CD14-positive monocyte (primary cell): Measurements from ENCODE around the gene ZMYND10. TPM values are rescaled to one million over a fixed set of nuclear protein-coding genes. Genes with fewer than 3 reads are reported as not detected.

Experiments
- DNase-seq, 3 donors: peaks; one replicate each; pipeline ENCODE4 v3.0.0-alpha.2; 2011 to 2022
- H2AFZ ChIP-seq: 2 replicates; pipeline ENCODE4 v1.6.0; 2012; ENCODE audit warnings: mild to moderate bottlenecking, low read depth, low read length, inconsistent platforms; ENCODE audit not compliant: insufficient read depth, poor library complexity, severe bottlenecking
- H3K27ac ChIP-seq, 2 donors: 1 replicate in 1 of 2; 2 replicates in 1 of 2; pipeline ENCODE4 v1.5.1; 2012 to 2013; ENCODE audit warnings: low read length in 2 of 2, control low read depth in 1 of 2, inconsistent platforms in 1 of 2, low read depth in 1 of 2, mild to moderate bottlenecking in 1 of 2
- H3K27me3 ChIP-seq, 2 donors: one replicate each; pipeline versions ENCODE4 v1.6.0 to v1.6.1; 2011 to 2013; ENCODE audit warnings: low read length in 2 of 2; ENCODE audit not compliant: control insufficient read depth in 2 of 2, insufficient read depth in 2 of 2
- H3K36me3 ChIP-seq, 2 donors: replicated peaks in 1 of 2; 1 replicate in 1 of 2; 2 replicates in 1 of 2; pipeline versions ENCODE4 v1.5.1 to v1.6.1; 2012 to 2013; ENCODE audit warnings: low read length in 2 of 2, control low read depth in 1 of 2, inconsistent platforms in 1 of 2, mild to moderate bottlenecking in 1 of 2; ENCODE audit not compliant: insufficient read depth in 2 of 2, control insufficient read depth in 1 of 2
- H3K4me1 ChIP-seq, 2 donors: 1 replicate in 1 of 2; 2 replicates in 1 of 2; pipeline versions ENCODE4 v1.5.1 to v1.6.1; 2012 to 2013; ENCODE audit warnings: low read length in 2 of 2, control low read depth in 1 of 2, inconsistent platforms in 1 of 2, mild to moderate bottlenecking in 1 of 2, moderate library complexity in 1 of 2; ENCODE audit not compliant: insufficient read depth in 2 of 2, control insufficient read depth in 1 of 2
- H3K4me2 ChIP-seq: replicated peaks from 2 replicates; pipeline ENCODE3; 2012; ENCODE audit warnings: low read length, moderate library complexity, mild to moderate bottlenecking; ENCODE audit not compliant: poor library complexity, severe bottlenecking; ENCODE audit errors: extremely low read depth
- H3K4me3 ChIP-seq, 3 experiments: fragments of 200-600 bp in 1 of 3; sonication (generic) in 1 of 3; replicated peaks in 1 of 3; 1 replicate in 2 of 3; 2 replicates in 1 of 3; pipeline ENCODE4 v1.5.1; 2011 to 2013; ENCODE audit warnings: low read length in 3 of 3, mild to moderate bottlenecking in 3 of 3, control low read depth in 2 of 3, low read depth in 2 of 3, inconsistent platforms in 1 of 3, moderate library complexity in 1 of 3
- H3K79me2 ChIP-seq: 2 replicates; pipeline ENCODE4 v1.6.0; 2012; ENCODE audit warnings: mild to moderate bottlenecking, control low read depth, inconsistent platforms, low read length, moderate library complexity; ENCODE audit not compliant: insufficient read depth
- H3K9ac ChIP-seq: 2 replicates; pipeline ENCODE4 v1.6.0; 2017; ENCODE audit warnings: low read length, mild to moderate bottlenecking; ENCODE audit not compliant: insufficient read depth, poor library complexity, severe bottlenecking
- H3K9me3 ChIP-seq, 2 donors: replicated peaks in 1 of 2; 1 replicate in 1 of 2; 2 replicates in 1 of 2; pipeline versions ENCODE4 v1.5.1 to v1.6.1; 2012 to 2013; ENCODE audit warnings: low read length in 2 of 2, control low read depth in 1 of 2; ENCODE audit not compliant: control insufficient read depth in 1 of 2, insufficient read depth in 1 of 2
- H4K20me1 ChIP-seq: 2 replicates; pipeline ENCODE4 v1.6.0; 2012; ENCODE audit warnings: mild to moderate bottlenecking, low read length, control low read depth, moderate library complexity; ENCODE audit not compliant: insufficient read depth
- H3K27ac Mint-ChIP-seq, 7 donors: one replicate each; pipeline ENCODE4 v1.8.0; 2020; ENCODE audit warnings: mild to moderate bottlenecking in 7 of 7, mixed read lengths in 7 of 7, moderate library complexity in 6 of 7, inconsistent platforms in 2 of 7
- H3K27me3 Mint-ChIP-seq, 3 donors: one replicate each; pipeline ENCODE4 v1.8.0; 2021 to 2022; ENCODE audit warnings: low read depth in 3 of 3, mild to moderate bottlenecking in 3 of 3, mixed read lengths in 3 of 3, moderate library complexity in 3 of 3, inconsistent platforms in 1 of 3
- H3K36me3 Mint-ChIP-seq, 2 donors: one replicate each; pipeline ENCODE4 v1.8.0; 2020; ENCODE audit warnings: mixed read lengths in 2 of 2, inconsistent platforms in 1 of 2, mild to moderate bottlenecking in 1 of 2
- H3K4me1 Mint-ChIP-seq: one replicate; pipeline ENCODE4 v1.8.0; 2020; ENCODE audit warnings: mild to moderate bottlenecking, mixed read lengths
- H3K4me3 Mint-ChIP-seq, 2 donors: one replicate each; pipeline ENCODE4 v1.8.0; 2020; ENCODE audit warnings: mild to moderate bottlenecking in 2 of 2, mixed read lengths in 2 of 2, moderate library complexity in 1 of 2
- H3K9me3 Mint-ChIP-seq, 7 donors: one replicate each; pipeline ENCODE4 v1.8.0; 2020 to 2022; ENCODE audit warnings: mixed read lengths in 7 of 7, mild to moderate bottlenecking in 6 of 7, moderate library complexity in 6 of 7, inconsistent platforms in 2 of 7
- WGBS: methylation state at CpG from one replicate; pipeline ENCODE4 v1.1.5; 2013; ENCODE audit warnings: missing lambda C conversion rate; ENCODE audit not compliant: insufficient coverage; 5-methylcytosine and 5-hydroxymethylcytosine counted together
- intact Hi-C, 2 donors: fragments of 100-400 bp; cut with micrococcal nuclease; formaldehyde crosslinking; loops; one replicate each; pipeline versions ENCODE4 v1.15.0 to v1.15.1; 2023
- polyA plus RNA-seq, 3 donors: library from polyadenylated mRNA; depleted of rRNA in 1 of 3; unstranded in 2 of 3; stranded (reverse) in 1 of 3; fragments of 300-500 nt in 2 of 3; fragments of >200 nt in 1 of 3; fragmentation: Illumina TruSeq in 2 of 3; gene quantifications; 1 replicate in 2 of 3; 2 replicates in 1 of 3; pipeline ENCODE4 v1.2.3, GENCODE V29; 2012 to 2021
- TF ChIP-seq, protein P1 (sequence below): fragments of 200-600 bp; IDR thresholded peaks from one replicate; pipeline ENCODE4 v1.8.0; 2022; ENCODE audit warnings: antibody characterized with exemption, mild to moderate bottlenecking

The ZMYND10 gene
- polyA plus RNA-seq, 3 donors = 0.12 to 1.7 (median 0.19) TPM

DNA sequence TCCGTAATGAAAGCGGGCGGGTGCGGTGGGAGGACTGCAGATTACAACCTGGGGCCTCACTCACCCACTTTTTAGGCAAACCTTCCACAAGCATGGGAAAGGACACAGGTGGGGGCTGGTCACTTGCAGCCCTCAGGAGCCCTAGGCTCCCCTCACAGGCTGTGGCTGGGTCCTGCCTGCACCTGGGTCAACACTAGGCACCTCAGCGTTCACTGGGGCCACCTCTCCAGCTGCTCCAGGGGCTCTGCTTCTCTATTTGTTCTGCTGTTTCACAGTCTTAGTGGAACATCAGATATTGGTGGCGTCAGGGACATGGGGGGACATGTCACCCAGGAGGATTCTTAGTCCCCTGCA, 43.9 kb upstream of the ZMYND10 start:
- H3K27me3 Mint-ChIP-seq = peaks cover 2 to 7% (median 3%) of the 10 kb centered on the region in 3 donors
- Histone ChIP-seq H3K4me1 (no peaks in the 10 kb centered on the region), H3K4me3 (no peak overlapping the region), H3K9me3 (no peaks in the 10 kb centered on the region), H4K20me1 (no peaks in the 10 kb centered on the region), H3K27ac (no peak overlapping the region), H3K27me3 (no peaks in the 10 kb centered on the region), H3K79me2 (no peaks in the 10 kb centered on the region), H2AFZ (no peak overlapping the region), H3K36me3 (no peaks in the 10 kb centered on the region), H3K9ac (no peak overlapping the region), H3K4me2 (no peak overlapping the region)
- WGBS = 100% methylated on average over 2 of the region's 6 CpGs
- no peak overlapping the region for H3K27ac Mint-ChIP-seq
- no peaks in the 10 kb centered on the region for H3K36me3 Mint-ChIP-seq
- no peak overlapping the region for H3K4me3 Mint-ChIP-seq
- peaks cover 0 to 1% (median 0%) of the 10 kb centered on the region in 7 donors for H3K9me3 Mint-ChIP-seq
- TF ChIP-seq, protein P1, sequence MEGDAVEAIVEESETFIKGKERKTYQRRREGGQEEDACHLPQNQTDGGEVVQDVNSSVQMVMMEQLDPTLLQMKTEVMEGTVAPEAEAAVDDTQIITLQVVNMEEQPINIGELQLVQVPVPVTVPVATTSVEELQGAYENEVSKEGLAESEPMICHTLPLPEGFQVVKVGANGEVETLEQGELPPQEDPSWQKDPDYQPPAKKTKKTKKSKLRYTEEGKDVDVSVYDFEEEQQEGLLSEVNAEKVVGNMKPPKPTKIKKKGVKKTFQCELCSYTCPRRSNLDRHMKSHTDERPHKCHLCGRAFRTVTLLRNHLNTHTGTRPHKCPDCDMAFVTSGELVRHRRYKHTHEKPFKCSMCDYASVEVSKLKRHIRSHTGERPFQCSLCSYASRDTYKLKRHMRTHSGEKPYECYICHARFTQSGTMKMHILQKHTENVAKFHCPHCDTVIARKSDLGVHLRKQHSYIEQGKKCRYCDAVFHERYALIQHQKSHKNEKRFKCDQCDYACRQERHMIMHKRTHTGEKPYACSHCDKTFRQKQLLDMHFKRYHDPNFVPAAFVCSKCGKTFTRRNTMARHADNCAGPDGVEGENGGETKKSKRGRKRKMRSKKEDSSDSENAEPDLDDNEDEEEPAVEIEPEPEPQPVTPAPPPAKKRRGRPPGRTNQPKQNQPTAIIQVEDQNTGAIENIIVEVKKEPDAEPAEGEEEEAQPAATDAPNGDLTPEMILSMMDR = no peak
- no peaks in the 10 kb centered on the region for H3K4me1 Mint-ChIP-seq
- no peak for DNase-seq
- intact Hi-C loops = no loop called here

DNA sequence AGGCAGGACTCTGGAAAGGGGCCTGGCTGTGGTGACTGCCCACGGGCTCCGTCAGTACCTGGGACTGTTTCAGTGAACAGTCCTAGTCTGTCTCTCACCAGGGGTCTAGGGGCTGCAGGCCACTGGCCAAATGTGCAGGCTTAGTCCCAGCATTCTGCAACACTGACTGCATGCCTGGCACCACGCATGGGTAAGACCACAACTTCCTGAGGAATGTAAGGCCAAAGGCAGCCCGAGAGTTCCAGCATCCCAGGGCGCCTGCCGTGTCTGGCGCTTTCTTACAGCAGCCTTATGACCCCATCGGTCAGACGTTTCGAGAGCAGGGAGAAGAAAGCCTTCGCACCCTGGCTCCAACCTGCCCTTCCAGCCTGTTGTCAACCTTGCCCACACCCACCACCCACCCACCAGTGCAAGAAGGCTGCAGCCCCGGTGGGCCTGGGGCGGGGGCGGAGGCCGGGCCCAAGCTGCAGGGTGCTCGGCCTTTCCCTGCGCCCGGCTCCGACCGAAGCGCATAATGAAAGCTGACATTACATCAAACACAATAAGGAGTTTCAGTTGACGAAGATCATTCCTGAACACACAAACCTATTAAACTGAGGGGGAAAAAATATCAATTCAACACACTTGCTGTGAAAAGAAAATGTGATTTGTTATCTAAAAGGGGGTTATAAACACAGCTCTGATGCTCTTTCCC, 43.3 kb upstream of the ZMYND10 start:
- intact Hi-C loops = no loop called here
- 70% methylated on average over 7 of the region's 22 CpGs for WGBS
- no peak overlapping the region for H3K4me3 ChIP-seq
- DNase-seq = no peak
- H3K27me3 ChIP-seq = no peaks in the 10 kb centered on the region
- H3K27ac ChIP-seq = no peak overlapping the region
- no peaks in the 10 kb centered on the region for H3K79me2 ChIP-seq
- H3K4me1 ChIP-seq = no peaks in the 10 kb centered on the region
- H3K36me3 ChIP-seq = no peaks in the 10 kb centered on the region
- H3K4me1 Mint-ChIP-seq = no peaks in the 10 kb centered on the region
- no peak overlapping the region for H3K4me3 Mint-ChIP-seq
- H2AFZ ChIP-seq = no peak overlapping the region
- H3K9me3 Mint-ChIP-seq = peaks cover 0 to 1% (median 0%) of the 10 kb centered on the region in 7 donors
- no peak overlapping the region for H3K9ac ChIP-seq
- no peaks in the 10 kb centered on the region for H3K36me3 Mint-ChIP-seq
- TF ChIP-seq, protein P1 = no peak
- H3K4me2 ChIP-seq = no peak overlapping the region
- H3K9me3 ChIP-seq = no peaks in the 10 kb centered on the region
- no peak overlapping the region for H3K27ac Mint-ChIP-seq
- H4K20me1 ChIP-seq = no peaks in the 10 kb centered on the region
- H3K27me3 Mint-ChIP-seq = peaks cover 2 to 7% (median 5%) of the 10 kb centered on the region in 3 donors
